Left kidney (tissue), 2 donors: ENCODE results near the gene ATP11A. TPM values are rescaled to one million over a fixed set of nuclear protein-coding genes. Genes with fewer than 3 reads are reported as not detected.
"Not testable (repeated sequence)": the region's sequence is repeated elsewhere in the genome, so short reads cannot be mapped to it uniquely, and the experiment has no call there.

ENCODE experiments used
- DNase-seq: peaks from one replicate; pipeline ENCODE4 v3.0.0-alpha.2; 2013
- polyA plus RNA-seq: library from polyadenylated mRNA; unstranded; fragments of 120-200 nt; gene quantifications from one replicate; pipeline ENCODE4 v1.2.1, GENCODE V29; 2013; ENCODE audit not compliant: insufficient read length

Gene ATP11A
- polyA plus RNA-seq, 1 donor, result 46.8 TPM

DNA sequence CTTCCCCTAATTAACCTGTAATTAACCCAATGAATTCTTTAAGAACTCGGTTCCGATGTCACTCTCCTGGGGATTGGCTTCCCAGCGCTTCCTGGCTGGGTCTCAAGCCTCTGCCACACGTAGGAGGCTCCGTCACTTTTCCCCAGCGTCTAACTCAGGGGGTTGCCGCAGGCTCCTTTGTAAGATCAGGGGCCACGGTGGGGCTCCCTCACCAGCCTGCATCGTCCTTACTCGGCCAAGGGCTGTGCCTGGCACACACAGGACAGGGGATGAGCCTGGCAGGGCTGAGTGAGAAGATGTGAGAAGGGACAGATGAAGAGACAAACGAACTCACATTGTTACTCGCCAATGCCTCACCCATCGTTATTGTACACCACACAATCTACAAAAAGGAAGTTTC lies 20.9 kb upstream of the ATP11A start:
- DNase-seq, result no peak

DNA sequence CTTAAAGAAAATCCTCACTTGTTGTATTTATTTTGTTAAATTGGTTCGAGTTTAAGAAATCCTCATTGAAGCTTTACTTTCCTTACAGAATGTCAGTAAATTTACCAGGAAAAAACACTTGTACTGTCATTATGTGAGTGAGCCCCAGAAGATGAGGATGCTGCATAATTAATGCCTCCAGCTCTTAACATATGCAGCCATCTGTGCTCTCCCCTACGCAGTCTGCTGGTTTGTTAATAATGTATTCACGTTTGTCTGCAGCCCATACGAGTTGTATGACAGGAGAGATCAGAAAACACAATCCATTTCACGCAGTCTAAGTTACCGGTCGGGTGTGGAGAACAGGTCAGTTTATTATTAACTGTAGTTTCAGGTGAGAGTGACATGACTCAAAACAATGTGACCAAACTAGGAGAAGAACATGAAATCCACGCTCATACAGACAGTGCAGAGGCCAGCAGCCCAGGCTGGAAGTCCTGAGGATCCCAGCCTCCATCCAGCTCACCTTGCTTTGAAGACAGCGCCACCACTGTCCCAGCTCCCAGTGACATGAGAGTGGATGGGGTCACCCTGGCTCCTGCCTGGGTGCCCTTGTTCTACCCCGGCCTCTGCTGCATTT lies 19.8 kb upstream of the ATP11A start:
- no peak for DNase-seq

DNA sequence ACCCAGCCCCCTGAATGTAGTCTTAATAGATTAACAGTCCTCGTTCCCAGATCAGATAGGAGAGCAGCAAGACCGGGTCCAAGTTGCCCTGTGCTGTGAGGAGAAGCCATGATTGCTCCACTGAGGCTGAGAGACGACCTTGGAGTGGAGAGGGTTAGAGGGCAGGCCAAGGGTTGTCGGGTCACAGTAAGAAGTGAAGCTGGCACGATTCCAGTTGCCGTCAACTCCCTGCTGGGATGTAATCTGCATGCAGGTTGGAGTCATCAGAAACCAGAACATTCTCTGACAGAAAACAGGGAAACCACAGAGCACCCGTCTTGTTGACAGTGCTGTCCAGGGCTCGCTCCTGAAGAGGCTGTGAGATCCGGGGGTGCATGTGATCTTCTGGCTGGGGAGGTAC lies 19.0 kb upstream of the ATP11A start:
- DNase-seq, result no peak

DNA sequence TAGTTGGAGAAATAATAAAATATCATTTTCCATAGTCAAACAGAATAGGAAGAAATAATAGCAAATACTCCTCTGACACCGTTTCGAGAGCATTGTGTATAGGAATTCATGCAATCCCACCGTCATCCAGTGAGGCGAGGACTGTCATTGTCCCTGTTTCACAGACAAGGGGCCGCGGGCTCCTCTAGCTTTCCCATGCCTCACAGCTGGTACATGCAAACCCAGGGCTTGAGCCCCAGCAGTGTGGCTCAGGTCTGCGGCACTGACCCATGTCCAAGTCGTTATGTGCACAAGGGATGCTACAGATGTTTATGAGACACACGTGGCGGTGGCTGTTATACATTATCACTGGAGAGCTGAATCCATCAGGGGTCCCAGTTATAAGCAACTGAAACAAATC lies 18.5 kb upstream of the ATP11A start:
- no peak for DNase-seq

DNA sequence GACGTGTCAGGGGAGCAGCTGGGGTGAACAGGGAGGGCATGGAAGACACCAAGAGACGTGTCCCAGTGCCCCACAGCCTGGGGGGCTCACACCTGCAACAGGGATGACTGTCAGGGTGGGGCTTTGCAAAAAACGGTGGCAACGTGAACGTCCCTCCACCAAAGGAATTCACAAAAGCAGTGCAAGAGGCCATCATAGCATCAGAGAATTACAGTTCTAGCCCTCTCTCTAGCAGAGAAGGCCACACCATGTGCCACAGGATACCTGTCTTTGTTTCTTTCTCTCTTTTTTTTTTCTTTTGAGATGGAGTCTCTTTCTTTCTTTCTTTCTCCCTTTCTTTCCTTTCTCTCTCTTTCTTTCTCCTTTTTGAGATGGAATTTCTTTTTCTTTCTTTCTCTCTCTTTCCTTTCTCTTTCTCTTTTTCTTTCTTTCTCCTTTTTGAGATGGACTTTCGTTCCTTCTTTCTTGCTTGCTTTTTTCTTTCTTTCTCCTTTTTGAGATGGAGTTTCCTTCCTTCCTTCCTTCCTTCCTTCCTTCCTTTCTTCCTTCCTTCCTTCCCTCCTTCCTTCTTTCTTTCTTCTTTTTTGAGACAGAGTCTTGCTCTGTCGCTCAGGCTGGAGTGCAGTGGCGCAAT lies 17.1 kb upstream of the ATP11A start:
- no peak for DNase-seq

DNA sequence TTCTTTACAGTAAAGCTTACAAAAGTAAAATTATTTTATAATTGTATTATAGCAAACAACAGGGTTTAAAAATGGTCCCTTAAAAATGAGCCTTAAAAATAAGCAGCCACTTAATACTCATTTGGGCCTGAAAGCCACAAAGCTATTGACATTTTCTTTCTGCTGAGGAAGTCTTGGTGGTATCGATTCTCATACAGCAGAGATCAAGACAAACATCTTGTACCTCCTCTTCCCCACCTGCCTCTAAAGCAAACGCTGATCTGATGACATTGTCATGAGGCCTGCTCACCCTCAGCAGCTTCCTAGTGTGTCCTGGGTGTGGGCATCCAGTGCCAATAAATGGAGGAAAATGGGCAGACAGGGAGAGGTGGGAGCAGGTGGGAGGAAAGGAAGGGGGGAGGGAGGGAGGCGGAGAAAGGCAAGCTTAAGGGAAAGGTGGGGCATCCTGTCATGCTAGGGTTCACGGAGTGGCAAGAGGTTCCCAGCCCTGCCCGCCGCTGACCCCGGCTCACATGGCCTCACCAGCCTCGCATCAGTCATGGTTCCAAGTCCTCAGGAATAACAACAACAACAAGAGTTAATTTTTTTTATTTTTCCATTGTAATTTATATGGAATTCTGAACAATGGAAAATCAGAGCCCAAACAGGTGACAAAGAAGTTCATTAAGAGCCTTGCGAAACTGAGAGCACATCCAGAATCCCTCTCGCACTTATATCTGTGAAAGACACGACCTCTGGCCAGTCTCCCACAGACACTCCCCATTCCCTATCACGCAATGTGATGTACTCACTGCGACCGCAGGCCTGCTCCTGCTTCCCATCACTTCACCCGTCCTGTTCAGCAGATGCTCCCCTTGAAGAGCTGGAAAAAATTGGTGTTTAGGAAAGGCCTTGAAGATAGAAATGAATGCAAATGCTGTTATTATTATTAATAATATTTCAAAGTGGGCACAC lies 15.1 kb upstream of the ATP11A start:
- no peak for DNase-seq

DNA sequence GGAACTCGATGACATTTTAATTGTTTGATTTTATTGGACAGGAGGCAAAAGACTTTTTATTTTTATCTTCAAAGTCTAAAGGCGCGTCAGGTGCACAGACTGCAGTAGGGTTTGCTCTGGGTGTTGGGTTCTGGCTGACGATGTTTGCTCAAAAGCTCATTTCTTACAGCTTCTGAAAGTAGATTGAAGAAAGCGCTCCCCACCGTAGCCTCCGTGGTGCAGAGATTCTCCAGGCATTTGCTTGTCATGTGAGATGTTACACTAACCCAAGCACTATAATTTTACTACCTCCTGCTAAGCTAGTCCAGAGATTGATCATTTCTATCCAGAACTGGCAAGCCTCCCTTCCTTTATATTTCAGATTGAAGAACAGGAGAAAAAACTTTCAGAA lies 14.5 kb upstream of the ATP11A start:
- no peak for DNase-seq

DNA sequence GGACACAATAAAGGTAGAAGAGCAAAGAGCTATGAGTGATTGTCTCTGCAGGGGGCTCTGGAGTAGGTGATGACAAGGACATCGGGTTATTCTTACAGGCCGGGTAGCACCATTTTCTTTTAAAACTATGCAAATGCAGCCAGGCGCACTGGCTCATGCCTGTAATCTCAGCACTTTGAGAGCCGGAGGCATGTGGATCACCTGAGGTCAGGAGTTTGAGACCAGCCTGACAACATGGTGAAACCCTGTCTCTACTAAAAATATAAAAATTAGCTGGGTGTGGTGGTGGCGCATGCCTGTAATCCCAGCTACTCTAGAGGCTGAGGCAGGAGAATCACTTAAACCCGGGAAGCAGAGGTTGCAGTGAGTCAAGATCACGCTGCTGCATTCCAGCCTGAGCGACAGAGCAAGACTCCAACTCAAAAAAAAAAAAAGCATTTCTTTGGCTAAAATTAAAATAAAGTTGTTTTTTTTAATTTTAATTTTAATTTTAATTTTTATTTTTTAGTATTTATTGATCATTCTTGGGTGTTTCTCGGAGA lies 12.3 kb upstream of the ATP11A start:
- not testable (repeated sequence) for DNase-seq

DNA sequence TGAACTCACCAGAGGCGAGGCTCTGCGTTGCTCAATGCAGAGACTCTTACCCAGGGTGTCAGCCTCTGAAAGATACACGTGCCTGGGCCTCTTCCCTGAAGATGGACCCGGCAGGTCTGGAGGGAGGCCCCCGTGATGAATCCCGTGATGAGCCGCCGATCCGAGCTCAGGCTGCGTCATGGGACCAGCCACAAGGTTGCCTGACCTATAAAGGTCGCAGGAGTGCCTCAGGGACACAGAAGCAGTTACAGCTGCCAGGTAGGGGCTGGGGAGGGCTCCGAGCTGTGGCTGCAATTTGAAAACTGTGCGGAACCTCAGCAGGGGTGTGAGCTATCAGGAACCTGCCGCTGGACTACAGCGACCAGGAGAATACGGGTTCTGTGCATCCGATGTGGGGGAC lies 10.5 kb upstream of the ATP11A start:
- no peak for DNase-seq

DNA sequence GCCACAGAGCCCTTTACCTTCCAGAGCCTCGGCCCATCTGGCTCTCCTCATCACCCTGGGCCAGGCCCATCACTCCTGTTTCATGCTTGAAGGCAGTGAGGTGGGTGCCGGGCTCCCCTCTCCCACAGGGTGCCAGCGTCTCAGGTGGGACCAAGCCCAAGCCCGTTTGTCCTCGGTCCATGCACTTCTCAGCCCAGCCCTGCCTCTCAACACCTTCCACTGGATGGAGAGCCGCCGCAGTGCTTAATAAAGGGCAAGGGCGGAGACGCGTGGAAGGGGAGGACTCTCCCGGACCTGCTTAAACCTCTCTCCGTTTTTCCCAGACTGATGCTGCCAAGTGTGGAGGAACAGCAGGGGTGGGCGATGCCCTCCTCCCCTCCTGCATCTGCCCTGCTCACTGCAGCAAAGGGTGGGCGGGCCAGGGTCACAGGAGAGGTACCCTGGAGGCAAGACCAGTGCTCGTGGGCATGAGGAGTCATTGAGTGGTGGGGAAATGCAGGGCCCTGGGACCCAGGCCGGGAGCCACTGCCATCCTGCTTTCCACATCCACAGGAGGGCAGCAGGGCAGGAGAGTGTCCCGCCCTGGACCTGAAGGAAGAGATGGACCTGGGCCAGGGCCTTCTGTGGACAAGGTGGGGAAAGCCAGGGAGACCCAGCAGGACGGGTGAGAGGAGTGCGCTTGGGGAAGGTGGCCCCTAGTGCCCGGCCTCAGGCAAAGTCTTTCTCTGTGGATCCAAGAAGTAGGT lies 9.7 kb upstream of the ATP11A start:
- no peak for DNase-seq

DNA sequence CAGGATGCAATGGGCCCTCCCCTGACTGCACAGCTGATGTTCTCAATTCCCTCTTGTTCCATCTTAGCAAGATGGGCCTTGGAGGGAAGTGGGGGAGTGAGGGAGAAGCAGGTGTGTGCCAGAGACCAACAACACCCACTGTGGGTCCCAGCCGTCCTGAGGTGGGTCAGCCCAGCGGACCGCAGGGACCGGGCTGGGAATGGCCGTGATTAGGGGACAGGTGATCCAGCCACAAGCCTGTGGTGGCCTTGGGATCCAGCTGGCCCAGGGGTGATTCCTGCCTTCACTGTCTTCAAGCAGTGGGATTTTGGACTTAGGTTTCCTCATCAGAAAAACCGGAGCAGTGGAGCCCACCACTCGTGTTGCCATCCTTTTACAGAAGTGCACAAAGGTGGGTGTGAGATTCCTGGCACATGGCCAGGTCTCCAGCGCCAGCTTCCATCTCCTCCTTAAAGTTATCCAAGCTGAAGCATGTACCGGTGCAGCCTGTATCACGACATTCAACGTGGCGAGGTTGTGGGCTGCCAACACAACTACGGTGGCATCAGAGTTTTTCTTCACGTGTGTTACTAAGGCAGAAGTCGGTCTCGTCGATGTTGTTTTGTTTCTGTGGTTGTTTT lies 9.0 kb upstream of the ATP11A start:
- DNase-seq, result no peak

DNA sequence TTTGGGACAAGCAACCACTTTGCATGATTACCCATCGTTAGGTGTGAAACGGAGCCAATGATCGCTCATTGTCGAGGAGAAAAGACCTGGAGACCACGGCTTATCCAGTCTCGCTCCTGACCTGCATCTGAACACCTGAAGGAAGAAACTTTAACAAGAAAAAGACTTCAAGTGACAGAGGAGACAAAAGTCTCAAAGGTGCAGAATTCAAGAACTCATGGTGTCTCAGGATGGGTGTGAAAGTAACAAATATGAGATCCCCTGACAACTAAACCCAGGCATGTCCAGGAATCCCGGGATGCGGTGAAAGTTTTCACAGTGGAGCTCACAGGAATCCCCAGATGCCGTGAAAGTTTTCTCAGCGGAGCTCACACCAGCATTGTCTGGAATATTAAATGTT lies 6.3 kb upstream of the ATP11A start:
- DNase-seq, result no peak

DNA sequence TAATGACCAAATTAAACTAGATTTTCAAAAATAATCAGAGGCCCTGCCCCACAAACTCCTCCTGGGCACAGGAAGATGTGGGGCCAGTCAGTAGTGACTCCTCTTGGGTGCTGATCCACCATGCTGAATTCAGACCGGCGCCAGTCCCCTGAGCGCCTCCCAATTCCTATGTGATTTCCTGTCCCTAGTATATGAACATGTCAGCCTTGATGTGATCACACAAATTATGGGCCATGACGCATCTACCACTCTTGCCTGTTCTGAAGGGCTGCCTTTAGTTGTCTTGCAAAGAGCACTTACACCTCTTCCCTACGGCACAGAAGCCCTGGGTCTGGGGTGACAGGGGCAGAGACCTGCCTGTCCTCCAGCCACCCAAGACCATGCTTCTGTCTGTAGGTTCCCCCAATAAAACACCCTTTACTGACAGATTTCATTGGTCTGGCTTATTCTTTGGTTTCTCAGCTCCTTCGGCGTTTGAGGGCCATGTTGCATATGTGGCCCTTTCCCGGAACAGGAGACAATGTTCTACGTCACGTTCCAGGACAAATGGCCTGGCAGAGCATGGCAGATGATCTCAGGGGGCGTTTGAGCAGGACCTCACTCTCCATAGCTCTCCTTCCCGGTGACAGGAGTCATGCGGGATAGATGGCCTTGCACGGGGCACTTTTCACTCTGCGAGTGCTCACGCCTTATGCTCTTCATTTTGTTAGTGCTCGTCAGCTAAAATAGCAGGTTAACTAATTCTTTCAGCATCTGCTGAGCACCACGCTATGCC lies 5.6 kb upstream of the ATP11A start:
- DNase-seq, result no peak

DNA sequence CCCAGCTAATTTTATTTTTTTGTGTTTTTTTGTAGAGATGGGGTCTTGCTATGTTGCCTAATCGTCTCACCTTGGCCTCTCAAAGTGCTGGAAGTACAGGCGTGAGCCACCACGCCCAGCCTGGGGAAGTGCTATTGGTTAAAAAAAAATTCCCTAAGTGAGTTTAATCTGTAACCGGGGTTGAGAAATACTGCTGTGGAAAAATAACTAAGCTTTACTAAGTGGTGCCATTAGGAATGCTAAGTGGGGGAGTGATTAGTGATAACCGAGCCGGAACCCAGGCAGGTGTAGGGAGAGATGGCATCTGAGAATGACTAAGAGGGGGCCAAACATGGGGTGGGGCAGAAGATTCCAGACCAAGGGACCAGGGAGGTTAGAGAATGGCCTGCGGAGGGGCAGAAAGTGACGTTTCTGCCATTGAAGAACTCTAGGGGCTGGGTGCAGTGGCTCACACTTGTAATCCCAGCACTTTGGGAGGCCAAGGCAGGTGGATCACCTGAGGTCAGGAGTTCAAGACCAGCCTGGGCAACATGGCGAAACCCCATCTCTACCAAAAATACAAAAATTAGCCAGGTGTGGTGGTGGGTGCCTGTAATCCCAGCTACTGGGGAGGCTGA lies 4.5 kb upstream of the ATP11A start:
- DNase-seq, result not testable (repeated sequence)

DNA sequence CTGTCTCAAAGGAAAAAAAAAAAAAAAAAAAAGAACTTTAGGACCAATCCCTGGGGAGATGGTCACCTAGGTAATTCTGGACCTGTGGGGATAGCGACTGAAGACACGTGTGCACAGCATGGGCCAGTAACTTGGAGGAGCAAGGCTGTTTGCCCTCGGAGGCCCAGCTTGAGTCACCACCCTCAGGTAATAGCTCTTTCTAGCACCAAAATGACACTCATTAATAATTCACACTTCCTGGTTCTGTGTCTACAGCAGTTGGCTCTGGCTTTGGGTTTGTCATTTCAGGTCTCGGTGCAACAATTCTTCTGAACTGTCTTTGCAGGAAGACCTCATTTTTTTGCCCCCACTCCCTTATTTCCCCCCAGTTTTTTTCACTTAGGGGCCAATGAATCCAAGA lies 3.9 kb upstream of the ATP11A start:
- DNase-seq, result no peak

DNA sequence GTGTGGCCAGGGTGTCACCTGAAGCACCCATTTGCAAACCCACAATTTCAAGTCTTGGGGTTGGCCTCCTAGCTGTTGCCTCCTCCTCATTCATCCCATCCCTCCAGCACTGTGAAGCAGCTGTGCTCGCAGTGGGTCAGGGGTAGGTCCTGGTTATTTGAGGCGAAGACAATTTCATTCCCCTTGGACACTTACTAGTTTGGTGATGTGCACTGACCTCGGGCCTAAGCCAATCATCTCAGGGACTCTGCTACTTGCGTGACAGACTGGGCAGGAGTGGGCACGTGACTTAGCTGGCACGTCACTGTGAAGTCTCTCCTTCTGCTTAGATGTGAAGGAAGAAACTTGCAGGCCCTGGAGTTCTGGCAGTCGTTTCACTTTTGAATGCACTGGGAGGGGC lies 3.5 kb upstream of the ATP11A start:
- DNase-seq, result no peak

DNA sequence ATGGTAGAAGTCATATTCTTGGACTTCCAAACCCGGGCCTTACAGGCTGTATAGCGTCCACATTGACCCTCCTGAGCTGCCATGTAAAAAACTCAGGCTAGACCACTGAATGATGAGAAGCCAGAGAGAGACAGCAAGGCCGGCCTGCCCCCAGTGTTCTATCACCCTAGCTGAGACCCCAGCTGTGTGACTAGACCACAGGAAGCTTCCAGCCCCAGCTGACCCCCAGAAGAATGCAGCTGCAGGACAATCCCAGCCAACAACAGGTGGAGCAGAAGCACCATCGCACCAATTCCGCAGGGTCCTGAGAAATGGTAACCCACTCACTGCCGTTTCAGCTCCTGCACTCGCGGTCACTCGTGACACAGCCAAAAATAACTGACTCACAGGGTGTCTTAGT lies 2.9 kb upstream of the ATP11A start:
- DNase-seq, result no peak

DNA sequence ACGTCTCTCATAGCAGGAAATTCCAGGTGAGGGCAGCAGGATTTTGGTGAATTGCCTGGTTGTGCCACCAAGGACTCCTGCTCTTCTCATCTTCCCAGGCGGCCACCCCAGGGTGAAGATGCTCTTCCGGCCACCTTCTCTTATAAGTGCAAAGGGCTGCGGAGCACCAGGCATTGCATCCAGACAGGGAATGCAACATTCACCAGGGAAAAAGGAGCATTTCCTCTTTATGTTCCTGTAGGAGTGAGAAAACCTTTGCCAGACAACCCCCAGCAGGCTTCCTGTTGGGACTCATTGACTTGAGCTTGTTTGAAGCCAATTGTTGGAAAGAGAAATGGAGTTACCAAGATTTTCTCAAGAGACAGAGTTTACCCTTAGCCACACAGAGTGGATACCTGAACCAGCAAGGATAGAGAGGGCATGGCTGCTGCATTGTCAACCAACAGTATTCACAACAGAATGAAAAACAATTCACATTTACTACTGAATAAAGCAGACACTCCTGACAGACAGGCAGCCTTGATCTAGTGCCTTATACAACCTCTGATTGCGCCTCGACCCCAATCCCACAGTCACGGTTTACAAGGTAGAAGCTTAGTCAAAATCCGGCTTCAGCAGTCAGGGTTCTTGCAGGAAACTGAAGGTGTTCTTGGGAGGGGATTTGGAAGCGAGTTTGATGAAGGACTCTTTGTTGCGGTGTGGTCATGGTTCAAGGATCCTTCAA lies 1.8 kb upstream of the ATP11A start:
- DNase-seq, result no peak

DNA sequence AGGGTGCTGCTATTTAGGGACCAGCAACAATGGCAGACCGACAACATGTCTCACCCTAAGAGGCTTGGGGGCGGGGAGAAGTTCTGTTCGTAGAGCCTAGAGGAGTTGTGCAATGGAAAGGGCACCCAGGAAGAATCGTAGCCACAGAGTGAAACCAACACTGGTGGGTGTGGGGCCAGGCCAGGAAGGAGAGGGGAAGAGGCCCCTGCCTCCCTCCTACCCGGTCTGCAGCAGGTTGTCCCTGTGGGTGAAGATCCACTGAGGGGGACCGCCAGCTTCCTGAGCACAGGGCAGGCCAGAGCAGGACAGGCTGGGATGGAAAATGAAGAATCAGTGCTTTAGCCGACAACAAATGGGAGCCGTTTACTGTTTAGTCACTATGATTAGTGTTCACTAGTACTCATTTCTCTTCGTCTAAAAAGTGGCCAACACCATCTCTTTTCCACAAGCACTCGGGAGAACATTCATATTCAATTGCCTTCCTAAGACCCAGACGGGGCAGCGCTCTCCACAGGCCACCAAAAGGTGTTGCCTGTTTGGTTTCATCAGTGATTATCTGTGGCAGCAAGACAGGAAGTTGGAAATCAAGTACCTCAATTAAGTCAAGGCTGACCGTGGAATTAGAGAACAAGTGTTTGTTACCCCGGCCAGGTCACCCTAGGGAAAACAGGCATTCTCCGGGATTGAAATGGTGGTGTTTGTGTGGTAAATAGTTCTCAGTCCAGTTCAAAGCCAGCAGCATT lies 1.1 kb upstream of the ATP11A start:
- no peak for DNase-seq
